K562 (cell line): ENCODE data around the gene DEDD2. TPM values are rescaled to one million over a fixed set of nuclear protein-coding genes. Genes with fewer than 3 reads are reported as not detected.

Experiments used
- ATAC-seq: fragments of 200-7000 bp; cut with Tn5 transposase; 3 replicates; pipeline ENCODE4 v1.9.1; 2020; ENCODE audit warnings: moderate library complexity
- BruUV-seq: library from RNA; stranded (reverse); fragments of 400-500 nt; replicated peaks from 2 replicates; lab custom pipeline; 2021; lab: Mats Ljungman, UMichigan
- CTCF ChIA-PET: fragments of 300-600 bp; formaldehyde crosslinking; extraction: SDS; loops from one replicate; lab custom pipeline; 2021; ENCODE audit warnings: low intra/inter-chr PET ratio; lab: Yijun Ruan, JAX
- POLR2A ChIA-PET: fragments of 300-600, 350-650 bp; sonication (Branson Sonifier 250); formaldehyde crosslinking; extraction: SDS; loops from one replicate; lab custom pipeline; 2021; ENCODE audit warnings: antibody characterized with exemption, inconsistent platforms; lab: Yijun Ruan, JAX
- DNase-seq, 4 experiments: peaks; one replicate each; pipeline versions ENCODE4 v3.0.0 to v3.0.0-alpha.2; 2011 to 2018; ENCODE audit warnings: low spot score in 3 of 4, mixed read lengths in 3 of 4; ENCODE audit errors: extremely low read depth in 1 of 4
- FAIRE-seq: peaks from 2 replicates; lab custom pipeline; 2011; peaks lifted over from hg19 to GRCh38; lab: Jason Lieb, UNC
- H2AFZ ChIP-seq: 2 replicates; pipeline ENCODE4 v1.6.0; 2011; ENCODE audit warnings: low read depth, low read length, control low read depth, inconsistent platforms
- H3K27ac ChIP-seq: fragments of 200-600 bp; 3 replicates; pipeline ENCODE4 v1.8.0; 2011; ENCODE audit warnings: low read depth, mild to moderate bottlenecking, control low read depth, inconsistent platforms, low read length, moderate library complexity, mixed read lengths; ENCODE audit errors: extremely low read depth
- H3K27me3 ChIP-seq, 2 experiments: fragments of 300-600 bp in 1 of 2; 2 replicates in 1 of 2; 3 replicates in 1 of 2; pipeline versions ENCODE4 v1.6.0 to v1.8.0; 2011; ENCODE audit warnings: inconsistent platforms in 2 of 2, low read length in 2 of 2, mild to moderate bottlenecking in 1 of 2, mixed read lengths in 1 of 2, moderate library complexity in 1 of 2; ENCODE audit not compliant: control insufficient read depth in 2 of 2, insufficient read depth in 2 of 2
- H3K36me3 ChIP-seq: fragments of 300-600 bp; 3 replicates; pipeline ENCODE4 v1.8.0; 2011; ENCODE audit warnings: mild to moderate bottlenecking, low read length, inconsistent platforms; ENCODE audit not compliant: control insufficient read depth, insufficient read depth
- H3K4me1 ChIP-seq, 2 experiments: fragments of 200-600 bp in 1 of 2; replicated peaks in 1 of 2; 2 replicates in 1 of 2; 3 replicates in 1 of 2; pipeline versions ENCODE4 v1.5.1 to v1.8.0; 2011; ENCODE audit warnings: inconsistent platforms in 2 of 2, low read length in 2 of 2, mild to moderate bottlenecking in 1 of 2, mixed read lengths in 1 of 2, moderate library complexity in 1 of 2; ENCODE audit not compliant: control insufficient read depth in 2 of 2, insufficient read depth in 2 of 2
- H3K4me2 ChIP-seq: 2 replicates; pipeline ENCODE4 v1.6.1; 2011; ENCODE audit warnings: low read length, control low read depth, inconsistent platforms, mixed read lengths; ENCODE audit not compliant: insufficient read depth
- H3K4me3 ChIP-seq: fragments of 200-600 bp; sonication (generic), shearing (Covaris generic); 2 replicates; pipeline ENCODE4 v1.5.1; 2016; ENCODE audit warnings: control low read depth, inconsistent platforms
- H3K79me2 ChIP-seq: fragments of 200-600 bp; 3 replicates; pipeline ENCODE4 v1.8.0; 2011; ENCODE audit warnings: low read length, inconsistent platforms; ENCODE audit not compliant: control insufficient read depth, insufficient read depth
- H3K9ac ChIP-seq, 2 experiments: 2 replicates each; pipeline versions ENCODE4 v1.6.0 to v1.6.1; 2011; ENCODE audit warnings: low read depth in 2 of 2, low read length in 2 of 2, control low read depth in 1 of 2, inconsistent platforms in 1 of 2, mild to moderate bottlenecking in 1 of 2, mixed read lengths in 1 of 2; ENCODE audit not compliant: insufficient read depth in 1 of 2
- H3K9me1 ChIP-seq: one replicate; pipeline ENCODE4 v1.6.0; 2011; ENCODE audit warnings: inconsistent platforms, mild to moderate bottlenecking, low read length, moderate library complexity; ENCODE audit not compliant: control insufficient read depth, insufficient read depth
- H3K9me3 ChIP-seq: replicated peaks from 2 replicates; pipeline ENCODE4 v1.5.1; 2011; ENCODE audit warnings: low read depth, low read length, inconsistent platforms; ENCODE audit not compliant: control insufficient read depth, insufficient read depth
- H4K20me1 ChIP-seq: replicated peaks from 2 replicates; pipeline ENCODE4 v1.6.1; 2011; ENCODE audit warnings: low read length, inconsistent platforms, mixed read lengths; ENCODE audit not compliant: control insufficient read depth, insufficient read depth
- BDP1 ChIP-seq: IDR thresholded peaks from 3 replicates; pipeline ENCODE4 v1.6.1; 2011; ENCODE audit not compliant: insufficient read length, insufficient read depth
- COPS2 ChIP-seq: fragments of 450-650 bp; conservative IDR thresholded peaks from 2 replicates; pipeline ENCODE4 v1.6.1; 2016; ENCODE audit warnings: mild to moderate bottlenecking, moderate library complexity
- CREM ChIP-seq: IDR thresholded peaks from 2 replicates; pipeline ENCODE4 v1.6.1; 2014; ENCODE audit warnings: antibody characterized with exemption, low read depth
- EWSR1 ChIP-seq: fragments of 450-650 bp; IDR thresholded peaks from 2 replicates; pipeline ENCODE4 v1.6.1; 2018; ENCODE audit warnings: borderline replicate concordance, mild to moderate bottlenecking, low read depth, moderate library complexity; ENCODE audit not compliant: partially characterized antibody
- GTF3C2 ChIP-seq: IDR thresholded peaks from 3 replicates; pipeline ENCODE4 v1.6.1; 2011; ENCODE audit warnings: borderline replicate concordance, mild to moderate bottlenecking, moderate library complexity; ENCODE audit not compliant: insufficient read length; ENCODE audit errors: extremely low read depth
- HDAC8 ChIP-seq: fragments of 450-650 bp; IDR thresholded peaks from 2 replicates; pipeline ENCODE4 v1.6.1; 2016; ENCODE audit warnings: mild to moderate bottlenecking, missing genetic modification characterization, moderate library complexity, missing compliant biosample characterization
- KDM4B ChIP-seq, 2 experiments: fragments of 450-650 bp in 1 of 2; sonication (generic) in 1 of 2; IDR thresholded peaks; 2 replicates each; pipeline ENCODE4 v1.6.1; 2016 to 2017; ENCODE audit warnings: borderline replicate concordance in 2 of 2, antibody characterized with exemption in 1 of 2, low read depth in 1 of 2, mild to moderate bottlenecking in 1 of 2
- KLF16 ChIP-seq: IDR thresholded peaks from 2 replicates; pipeline ENCODE4 v1.6.1; 2016; ENCODE audit warnings: antibody characterized with exemption
- POU5F1 ChIP-seq: fragments of 150-350 bp; IDR thresholded peaks from 2 replicates; pipeline ENCODE4 v1.6.1; 2014; ENCODE audit warnings: borderline replicate concordance, low read length, low read depth, mild to moderate bottlenecking; ENCODE audit not compliant: partially characterized antibody
- SMARCA4 ChIP-seq: fragments of 450-650 bp; IDR thresholded peaks from 2 replicates; pipeline ENCODE4 v1.6.1; 2016
- ZBED1 ChIP-seq: IDR thresholded peaks from 2 replicates; pipeline ENCODE4 v1.6.1; 2014
- ZC3H11A ChIP-seq: IDR thresholded peaks from 2 replicates; pipeline ENCODE4 v1.6.1; 2012; ENCODE audit warnings: low read depth, low read length, improper control_type of control experiment
- ZC3H8 ChIP-seq: fragments of 450-650 bp; IDR thresholded peaks from 2 replicates; pipeline ENCODE4 v1.6.1; 2017
- ZNF121 ChIP-seq: sonication (generic); formaldehyde crosslinking; conservative IDR thresholded peaks from 2 replicates; pipeline ENCODE4 v1.8.0; 2022; ENCODE audit warnings: missing genetic modification reagents
- ZNF239 ChIP-seq: fragments of 250-450 bp; sonication (Bioruptor Pico); IDR thresholded peaks from 2 replicates; pipeline ENCODE4 v1.4.0; 2020; ENCODE audit warnings: mild to moderate bottlenecking
- ZNF384 ChIP-seq: IDR thresholded peaks from 2 replicates; pipeline ENCODE4 v1.6.1; 2012; ENCODE audit warnings: low read depth, low read length, improper control_type of control experiment
- ZNF408 ChIP-seq: fragments of 250-450 bp; sonication (Bioruptor Pico); IDR thresholded peaks from 2 replicates; pipeline ENCODE4 v1.4.0; 2020; ENCODE audit warnings: low read depth, mild to moderate bottlenecking, moderate library complexity
- ZNF644 ChIP-seq: fragments of 200-800 bp; sonication (Bioruptor generic); IDR thresholded peaks from 2 replicates; pipeline ENCODE4 v1.6.1; 2016; ENCODE audit warnings: low read depth, missing genetic modification characterization, missing compliant biosample characterization
- ZNF766 ChIP-seq: fragments of 200-800 bp; sonication (Bioruptor generic); conservative IDR thresholded peaks from 2 replicates; pipeline ENCODE4 v1.6.1; 2016; ENCODE audit warnings: missing genetic modification characterization, missing compliant biosample characterization
- WGBS: fragments of 100-300 bp; shearing (Covaris generic); methylation state at CpG from one replicate; pipeline ENCODE4 v1.1.6; 2016; ENCODE audit warnings: low coverage, mixed read lengths; ENCODE audit not compliant: insufficient coverage; ENCODE audit errors: missing lambda C conversion rate; 5-methylcytosine and 5-hydroxymethylcytosine counted together
- in situ Hi-C: fragments of 300-500 bp; cut with MboI; formaldehyde crosslinking; loops from 4 replicates; pipeline ENCODE4 v1.15.0; 2018; ENCODE audit warnings: inconsistent platforms, mixed read lengths
- intact Hi-C: fragments of 100-400 bp; cut with micrococcal nuclease; formaldehyde crosslinking; loops from 2 replicates; pipeline ENCODE4 v1.14.2; 2022
- polyA plus RNA-seq, 8 experiments: library from polyadenylated mRNA; depleted of rRNA in 4 of 8; stranded (reverse) in 5 of 8; unstranded in 3 of 8; fragments of >200 nt; fragmentation: Nextera tagmentation in 2 of 8; fragmentation: Illumina TruSeq in 1 of 8; extraction: Ambion mirVana in 2 of 8; extraction: Trizol in 1 of 8; gene quantifications; 2 replicates each; pipeline versions ENCODE4 v1.2.1 to v1.2.3, GENCODE V29; 2011 to 2014; ENCODE audit warnings: inconsistent platforms in 1 of 8, missing spikeins in 1 of 8
- total RNA-seq, 7 experiments: library from RNA; depleted of rRNA in 6 of 7; stranded (reverse); fragments of >200 nt in 6 of 7; fragmentation: Illumina TruSeq in 2 of 7; extraction: Trizol in 2 of 7; gene quantifications; 2 replicates each; pipeline versions ENCODE4 v1.2.1 to v1.2.3, GENCODE V29; 2011 to 2021; ENCODE audit warnings: low replicate concordance in 1 of 7

Gene DEDD2
- total and polyA plus RNA-seq, 9 of the 15 experiments (the other 6 are each of a cell fraction or from before 2014, with no cell fraction given), result 4.3 to 43.0 (median 29.2) TPM

GRCh38 chr19:42184401-42184861 lies 33.0 kb downstream of the DEDD2 start:
- ChIA-PET POLR2A (interaction anchor here (0.6 to 0.9 kb wide), 3 partner anchors 23 to 93 kb away, joined by 3 read pairs; no protein-coding TSS in a partner anchor), CTCF (interaction anchor here (0.9 to 1.3 kb wide), 3 partner anchors 51 to 76 kb away, joined by 3 to 6 read pairs (median 4); no protein-coding TSS in a partner anchor)
- no peaks in the 10 kb centered on the region for H3K9me3 ChIP-seq
- H4K20me1 ChIP-seq, result 0 out of 2 replicates have a peak, but pooled peaks cover 10% of the 10 kb centered on the region
- DNase-seq (peak; percentile 81 to 86 (median 86)), FAIRE-seq (peak; percentile 97), ATAC-seq (peak; percentile 98)
- no peak overlapping the region for H2AFZ ChIP-seq
- in situ Hi-C loops, result no loop called here
- H3K4me3 ChIP-seq, result no peak overlapping the region
- BruUV-seq, result no TSS peak
- H3K27me3 ChIP-seq, result peaks cover 14 to 19% of the 10 kb centered on the region in 2 experiments
- 0% methylated on average over 1 of the region's 1 CpG for WGBS
- no peak overlapping the region for H3K4me2 ChIP-seq
- no peak overlapping the region for H3K27ac ChIP-seq
- H3K9me1 ChIP-seq, result no peaks in the 10 kb centered on the region
- no peaks in the 10 kb centered on the region for H3K36me3 ChIP-seq
- intact Hi-C loops, result loop anchor here (1.0 to 5.0 kb wide), 3 partner anchors 43 to 76 kb away; partner anchors contain the start of gene POU2F2
- no peak overlapping the region for H3K9ac ChIP-seq
- H3K79me2 ChIP-seq, result no peaks in the 10 kb centered on the region
- peaks cover 0 to 6% of the 10 kb centered on the region in 2 experiments; a peak in 2 of 5 replicates for H3K4me1 ChIP-seq
- TF ChIP-seq EWSR1 (no peak), COPS2 (no peak), ZC3H8 (no peak), KLF16 (no peak), KDM4B (IDR thresholded peaks at IDR 0.05; ENCODE audit: borderline replicate concordance in 2 of 2, low read depth in 1 of 2) (no peak), SMARCA4 (no peak), ZNF239 (no peak), ZNF408 (CRISPR knock-in tag) (no peak), ZNF121 (no peak), CREM (peak; percentile 59), HDAC8 (tag) (no peak), POU5F1 (no peak), ZNF384 (no peak), ZBED1 (no peak), ZC3H11A (no peak), ZNF644 (no peak), BDP1 (no peak), GTF3C2 (no peak), ZNF766 (CRISPR knock-in tag) (peak; percentile 73; the same call in 1 of the 2 replicates)
